Activated CD8-positive, alpha-beta T cell treated with anti-CD3 and anti-CD28 coated beads for 36 hours (primary cell): ENCODE data around the gene CCDC91. TPM values are rescaled to one million over a fixed set of nuclear protein-coding genes. Genes with fewer than 3 reads are reported as not detected.

ENCODE experiments used
- ATAC-seq: fragments of 200-7000 bp; cut with Tn5 transposase; one replicate; pipeline ENCODE4 v1.10.0; 2021; ENCODE audit warnings: mild to moderate bottlenecking, moderate library complexity
- CTCF ChIA-PET: fragments of 350-600 bp; sonication (Branson Sonifier 250); formaldehyde crosslinking; loops from one replicate; lab custom pipeline; 2021; ENCODE audit warnings: antibody characterized with exemption; lab: Charles Lee
- POLR2A ChIA-PET: fragments of 350-600 bp; sonication (Branson Sonifier 250); formaldehyde crosslinking; loops from one replicate; lab custom pipeline; 2021; ENCODE audit warnings: antibody characterized with exemption; lab: Charles Lee
- DNase-seq: peaks from one replicate; pipeline ENCODE4 v3.0.0-alpha.2; 2020
- H3K27ac Mint-ChIP-seq: one replicate; pipeline ENCODE4 v1.8.0; 2021; ENCODE audit warnings: mild to moderate bottlenecking, mixed read lengths
- H3K27me3 Mint-ChIP-seq: one replicate; pipeline ENCODE4 v1.8.0; 2021; ENCODE audit warnings: mixed read lengths
- H3K36me3 Mint-ChIP-seq: one replicate; pipeline ENCODE4 v1.8.0; 2021; ENCODE audit warnings: low read depth, mixed read lengths
- H3K4me1 Mint-ChIP-seq: one replicate; pipeline ENCODE4 v1.8.0; 2021; ENCODE audit warnings: low read depth, mixed read lengths
- H3K4me3 Mint-ChIP-seq: one replicate; pipeline ENCODE4 v1.8.0; 2021; ENCODE audit warnings: mild to moderate bottlenecking, moderate library complexity, mixed read lengths
- H3K9me3 Mint-ChIP-seq: one replicate; pipeline ENCODE4 v1.8.0; 2021; ENCODE audit warnings: mixed read lengths
- CTCF ChIP-seq: fragments of 200-600 bp; IDR thresholded peaks from one replicate; pipeline ENCODE4 v1.8.0; 2022; ENCODE audit warnings: antibody characterized with exemption, mild to moderate bottlenecking
- intact Hi-C: fragments of 100-400 bp; cut with micrococcal nuclease; formaldehyde crosslinking; loops from one replicate; pipeline ENCODE4 v1.10.0; 2022
- total RNA-seq, 2 experiments: library from RNA; stranded (reverse); gene quantifications; one replicate each; pipeline ENCODE4 v1.2.3, GENCODE V29; 2021

CCDC91 gene
- total RNA-seq, 2 experiments from 2014 or later, result 14.7 to 14.8 TPM

GRCh38 chr12:28421374-28421773, 231.1 kb downstream of the CCDC91 start:
- Mint-ChIP-seq H3K4me1 (peaks cover 2% of the 10 kb centered on the region), H3K9me3 (peaks cover 8% of the 10 kb centered on the region), H3K36me3 (peaks cover 10% of the 10 kb centered on the region), H3K27ac (no peak overlapping the region), H3K4me3 (no peak overlapping the region), H3K27me3 (no peaks in the 10 kb centered on the region)
- POLR2A ChIA-PET, result no interaction called here
- ATAC-seq (no peak), DNase-seq (no peak)
- intact Hi-C loops, result no loop called here
- CTCF ChIA-PET, result no interaction called here
- TF ChIP-seq CTCF, result no peak

DNA sequence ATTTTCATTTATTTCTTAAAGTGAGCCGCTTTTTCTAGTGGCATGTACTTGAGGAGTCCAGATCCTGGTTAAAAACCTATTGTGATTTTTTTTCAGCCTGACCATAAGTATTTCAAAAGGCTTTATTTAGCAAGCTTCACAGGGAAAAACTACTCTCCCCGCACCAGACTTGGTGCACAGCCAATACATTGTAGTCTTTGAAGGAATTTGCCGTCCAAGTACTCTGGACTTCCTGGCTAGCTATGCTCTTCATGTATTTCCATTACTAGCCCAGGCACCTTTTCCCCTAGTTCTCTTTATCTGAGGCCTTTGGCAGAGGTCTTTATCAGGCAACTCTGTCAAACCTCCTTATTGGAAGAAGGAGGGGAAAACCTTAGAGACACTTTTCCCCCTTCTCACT, 234.7 kb downstream of the CCDC91 start:
- DNase-seq (no peak), ATAC-seq (no peak)
- ChIA-PET CTCF (no interaction called here), POLR2A (no interaction called here)
- Mint-ChIP-seq H3K27me3 (no peaks in the 10 kb centered on the region), H3K4me1 (peaks cover 2% of the 10 kb centered on the region), H3K27ac (no peak overlapping the region), H3K9me3 (peaks cover 8% of the 10 kb centered on the region), H3K36me3 (peaks cover 8% of the 10 kb centered on the region), H3K4me3 (no peak overlapping the region)
- TF ChIP-seq CTCF, result no peak
- intact Hi-C loops, result no loop called here

DNA sequence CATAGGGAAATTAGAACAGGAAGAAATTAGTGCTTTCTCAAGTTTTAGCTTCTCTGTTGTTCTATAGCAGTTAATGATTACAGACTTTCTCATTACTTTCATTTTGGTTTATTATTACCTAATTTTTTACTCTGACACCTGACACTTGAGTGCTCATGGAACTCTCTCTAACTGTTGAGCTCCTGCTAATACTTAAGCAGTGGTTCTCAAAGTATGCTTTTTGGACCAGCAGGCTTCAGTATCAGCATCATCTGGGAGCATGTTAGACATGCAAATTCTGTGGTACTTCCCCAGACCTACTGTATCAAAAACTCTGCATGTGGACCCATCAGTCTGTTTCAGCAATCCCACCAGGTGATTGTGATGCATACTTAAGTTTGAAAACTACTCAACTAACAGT, 235.3 kb downstream of the CCDC91 start:
- H3K27me3 Mint-ChIP-seq, result no peaks in the 10 kb centered on the region
- ChIA-PET CTCF (no interaction called here), POLR2A (no interaction called here)
- H3K9me3 Mint-ChIP-seq, result peaks cover 6% of the 10 kb centered on the region
- DNase-seq (no peak), ATAC-seq (no peak)
- no peak overlapping the region for H3K27ac Mint-ChIP-seq
- H3K4me3 Mint-ChIP-seq, result no peak overlapping the region
- peaks cover 8% of the 10 kb centered on the region for H3K36me3 Mint-ChIP-seq
- peaks cover 2% of the 10 kb centered on the region for H3K4me1 Mint-ChIP-seq
- TF ChIP-seq CTCF, result no peak
- intact Hi-C loops, result no loop called here

DNA sequence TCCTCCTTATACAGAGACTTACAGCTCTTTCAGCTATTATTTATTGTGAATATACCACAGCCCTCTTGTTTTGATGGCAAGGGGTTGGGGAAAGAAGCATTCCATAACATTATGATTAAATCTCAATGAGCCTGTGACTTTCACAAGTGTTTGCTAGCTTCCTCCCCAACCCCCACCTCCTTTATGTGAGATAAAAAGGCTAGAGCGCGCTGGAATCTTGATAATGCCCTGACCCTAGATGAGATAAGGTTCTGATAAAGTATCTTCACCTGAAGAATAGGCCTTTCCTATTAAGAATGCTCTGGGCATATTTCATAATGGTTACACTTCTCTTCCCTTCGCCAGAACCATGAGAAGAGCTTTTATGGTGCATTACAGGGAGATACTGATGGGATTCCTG, 236.8 kb downstream of the CCDC91 start:
- Mint-ChIP-seq H3K36me3 (peaks cover 3% of the 10 kb centered on the region), H3K27me3 (no peaks in the 10 kb centered on the region), H3K9me3 (no peaks in the 10 kb centered on the region), H3K27ac (no peak overlapping the region), H3K4me1 (peaks cover 2% of the 10 kb centered on the region), H3K4me3 (no peak overlapping the region)
- DNase-seq, result no peak
- ATAC-seq, result no peak
- intact Hi-C loops, result no loop called here
- TF ChIP-seq CTCF, result no peak
- POLR2A ChIA-PET, result no interaction called here
- CTCF ChIA-PET, result no interaction called here

- Mint-ChIP-seq H3K27ac (no peak overlapping the region), H3K27me3 (no peaks in the 10 kb centered on the region), H3K4me1 (peaks cover 4% of the 10 kb centered on the region), H3K36me3 (peaks cover 2% of the 10 kb centered on the region), H3K4me3 (no peak overlapping the region), H3K9me3 (no peaks in the 10 kb centered on the region)
- ChIA-PET CTCF (no interaction called here), POLR2A (interaction anchor here (0.6 kb wide), 1 partner anchor 14 kb away, joined by 3 read pairs; no protein-coding TSS in a partner anchor)
- DNase-seq (no peak), ATAC-seq (no peak)
- intact Hi-C loops, result no loop called here
- no peak for TF ChIP-seq CTCF
Measured at GRCh38 chr12:28440081-28440608, 249.9 kb downstream of the CCDC91 start.
